Measurements from ENCODE around the gene SMARCA1.

- TF ChIP-seq EZH2phosphoT487 (IDR thresholded peaks at IDR 0.05; ENCODE audit: borderline replicate concordance, low read depth, low read length) (no peak), CTCF (conservative IDR thresholded peaks at IDR 0.05; ENCODE audit: low read length) (no peak)
Observed at GRCh38 chrX:129534816-129535578, 11.7 kb upstream of the SMARCA1 start.

Measured in OCI-LY7 (cell line).